Gastroesophageal sphincter (tissue), 4 donors: ENCODE results near the gene GNB1. TPM values are rescaled to one million over a fixed set of nuclear protein-coding genes. Genes with fewer than 3 reads are reported as not detected.

Experiments
- ATAC-seq: fragments of 150-250 bp; one replicate; pipeline ENCODE4 v1.9.1; 2016; ENCODE audit warnings: mild to moderate bottlenecking, moderate library complexity
- H3K27ac ChIP-seq, 4 donors: fragments of 200-600 bp; sonication (generic) in 3 of 4; 1 replicate in 3 of 4; 2 replicates in 1 of 4; pipeline ENCODE4 v1.5.1; 2016 to 2019
- H3K27me3 ChIP-seq: fragments of 200-600 bp; sonication (generic); one replicate; pipeline ENCODE4 v1.5.1; 2019
- H3K36me3 ChIP-seq, 2 donors: fragments of 200-600 bp; sonication (generic); one replicate each; pipeline ENCODE4 v1.5.1; 2019; ENCODE audit warnings: control low read depth in 1 of 2
- H3K4me1 ChIP-seq, 3 donors: fragments of 200-600 bp; sonication (generic); 1 replicate in 2 of 3; 2 replicates in 1 of 3; pipeline ENCODE4 v1.5.1; 2016 to 2019; ENCODE audit warnings: control low read depth in 2 of 3
- H3K4me3 ChIP-seq, 2 donors: fragments of 200-600 bp; sonication (generic); one replicate each; pipeline ENCODE4 v1.5.1; 2019; ENCODE audit warnings: mild to moderate bottlenecking in 1 of 2, moderate library complexity in 1 of 2
- H3K9me3 ChIP-seq, 3 donors: fragments of 200-600 bp; sonication (generic); one replicate each; pipeline ENCODE4 v1.5.1; 2017 to 2019; ENCODE audit warnings: control low read depth in 2 of 3
- EP300 ChIP-seq: sonication (generic); formaldehyde crosslinking; IDR thresholded peaks from one replicate; pipeline ENCODE4 v1.6.1; 2017; ENCODE audit warnings: antibody characterized with exemption, mild to moderate bottlenecking
- POLR2A ChIP-seq, 2 donors: fragments of 450-650 bp; IDR thresholded peaks; one replicate each; pipeline ENCODE4 v1.6.1; 2017; ENCODE audit warnings: antibody characterized with exemption in 2 of 2, mild to moderate bottlenecking in 2 of 2, moderate library complexity in 1 of 2
- POLR2AphosphoS5 ChIP-seq: sonication (generic); formaldehyde crosslinking; IDR thresholded peaks from one replicate; pipeline ENCODE4 v1.6.1; 2017; ENCODE audit warnings: antibody characterized with exemption
- WGBS, 2 donors: methylation state at CpG; one replicate each; pipeline ENCODE4 v1.1.5; 2018; ENCODE audit warnings: low coverage in 1 of 2; 5-methylcytosine and 5-hydroxymethylcytosine counted together
- total RNA-seq, 4 donors: library from RNA; depleted of rRNA; stranded (reverse); fragments of >200 nt; gene quantifications; one replicate each; pipeline ENCODE4 v1.1.0, GENCODE V29; 2016
- TF ChIP-seq, protein P1 (sequence below), 4 experiments: fragments of 200-600 bp in 2 of 4; fragments of 450-650 bp in 2 of 4; sonication (generic) in 1 of 4; IDR thresholded peaks; one replicate each; pipeline ENCODE4 v1.5.1; 2017 to 2019; ENCODE audit warnings: antibody characterized with exemption in 4 of 4, mild to moderate bottlenecking in 2 of 4, moderate library complexity in 2 of 4

GNB1 gene
- total RNA-seq, 4 donors from 2014 or later: 129 to 175 (median 136) TPM

- ATAC-seq: no peak
- no CpG with 5 or more reads among the region's 46 CpGs for WGBS, 2 donors
- Histone ChIP-seq H3K27me3 (no peaks in the 10 kb centered on the region), H3K9me3 (no peaks in the 10 kb centered on the region), H3K36me3 (no peaks in the 10 kb centered on the region), H3K4me1 (peaks cover 3 to 23% (median 11%) of the 10 kb centered on the region in 3 donors), H3K27ac (peak overlapping the region in 3 of 4 donors; percentile 77 to 81 (median 79)), H3K4me3 (peak overlapping the region; percentile 37 to 66)
- TF ChIP-seq, protein P1, sequence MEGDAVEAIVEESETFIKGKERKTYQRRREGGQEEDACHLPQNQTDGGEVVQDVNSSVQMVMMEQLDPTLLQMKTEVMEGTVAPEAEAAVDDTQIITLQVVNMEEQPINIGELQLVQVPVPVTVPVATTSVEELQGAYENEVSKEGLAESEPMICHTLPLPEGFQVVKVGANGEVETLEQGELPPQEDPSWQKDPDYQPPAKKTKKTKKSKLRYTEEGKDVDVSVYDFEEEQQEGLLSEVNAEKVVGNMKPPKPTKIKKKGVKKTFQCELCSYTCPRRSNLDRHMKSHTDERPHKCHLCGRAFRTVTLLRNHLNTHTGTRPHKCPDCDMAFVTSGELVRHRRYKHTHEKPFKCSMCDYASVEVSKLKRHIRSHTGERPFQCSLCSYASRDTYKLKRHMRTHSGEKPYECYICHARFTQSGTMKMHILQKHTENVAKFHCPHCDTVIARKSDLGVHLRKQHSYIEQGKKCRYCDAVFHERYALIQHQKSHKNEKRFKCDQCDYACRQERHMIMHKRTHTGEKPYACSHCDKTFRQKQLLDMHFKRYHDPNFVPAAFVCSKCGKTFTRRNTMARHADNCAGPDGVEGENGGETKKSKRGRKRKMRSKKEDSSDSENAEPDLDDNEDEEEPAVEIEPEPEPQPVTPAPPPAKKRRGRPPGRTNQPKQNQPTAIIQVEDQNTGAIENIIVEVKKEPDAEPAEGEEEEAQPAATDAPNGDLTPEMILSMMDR (IDR thresholded peaks at IDR 0.05): no peak
- TF ChIP-seq EP300 (no peak), POLR2A (IDR thresholded peaks at IDR 0.05) (no peak), POLR2AphosphoS5 (no peak)
Measured at GRCh38 chr1:1917995-1918900, 27.4 kb upstream of the GNB1 start.

DNA sequence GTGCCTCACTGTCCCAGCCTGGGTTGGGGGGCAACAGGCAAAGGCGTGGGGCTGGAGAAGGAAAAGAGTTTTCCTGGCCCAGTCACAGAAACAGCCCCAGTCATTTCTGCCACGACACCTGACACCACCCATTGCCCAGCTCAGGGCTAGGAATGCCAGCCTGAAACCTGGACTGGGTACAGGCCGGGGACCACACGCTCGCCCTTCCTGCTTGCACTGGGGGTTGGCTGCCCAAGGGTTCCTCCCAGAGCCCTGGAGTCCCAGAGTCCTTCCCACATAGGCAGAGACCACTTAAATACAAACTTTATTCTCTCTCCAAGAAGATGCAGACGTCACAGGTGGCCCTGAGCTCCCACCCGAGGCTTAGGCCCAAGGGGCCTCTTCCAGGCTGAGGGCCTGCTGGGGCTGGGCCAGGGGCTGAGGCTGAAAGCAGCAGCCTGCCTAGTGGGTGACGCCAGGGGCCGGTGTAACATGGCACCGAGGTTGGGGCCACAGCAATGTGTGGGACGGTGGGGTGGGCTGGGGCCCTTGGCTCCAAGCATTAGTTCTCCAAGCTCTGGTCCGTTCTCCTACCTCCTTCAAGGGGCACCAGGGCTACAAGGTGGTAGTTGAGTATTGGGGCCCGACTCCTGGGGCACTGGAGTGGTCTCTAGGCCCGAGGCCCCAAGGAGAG lies 26.6 kb upstream of the GNB1 start:
- 87 to 89% methylated on average over 3 to 4 of the region's 14 CpGs for WGBS, 2 donors

DNA sequence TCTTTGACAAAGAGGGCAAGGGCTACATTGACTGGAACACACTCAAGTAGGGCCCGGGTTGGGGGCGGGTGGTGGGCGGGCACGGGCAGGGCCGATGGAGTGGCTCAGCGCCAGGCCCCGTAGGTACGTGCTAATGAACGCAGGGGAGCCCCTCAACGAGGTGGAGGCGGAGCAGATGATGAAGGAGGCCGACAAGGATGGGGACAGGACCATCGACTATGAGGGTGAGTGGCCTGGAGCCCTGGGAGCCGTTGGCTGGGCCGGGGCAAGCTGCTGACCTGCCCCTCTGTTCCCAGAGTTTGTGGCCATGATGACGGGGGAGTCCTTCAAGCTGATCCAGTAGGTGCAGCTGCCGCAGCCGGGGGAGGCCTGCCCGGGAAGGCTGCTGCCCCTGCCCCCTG lies 26.0 kb upstream of the GNB1 start:
- Histone ChIP-seq H3K27ac (no peak overlapping the region), H3K4me1 (peaks cover 3 to 23% (median 11%) of the 10 kb centered on the region in 3 donors), H3K27me3 (no peaks in the 10 kb centered on the region), H3K4me3 (no peak overlapping the region), H3K9me3 (no peaks in the 10 kb centered on the region), H3K36me3 (no peaks in the 10 kb centered on the region)
- TF ChIP-seq POLR2AphosphoS5 (no peak), POLR2A (IDR thresholded peaks at IDR 0.05) (no peak), EP300 (no peak)
- TF ChIP-seq, protein P1 (IDR thresholded peaks at IDR 0.05): no peak
- no peak for ATAC-seq
- 70 to 83% methylated on average over 1 to 4 of the region's 19 CpGs for WGBS, 2 donors

More for the DNA sequence above, 26.6 kb upstream of the GNB1 start:
- Histone ChIP-seq H3K27ac (no peak overlapping the region), H3K27me3 (no peaks in the 10 kb centered on the region), H3K4me3 (no peak overlapping the region), H3K4me1 (peaks cover 3 to 23% (median 11%) of the 10 kb centered on the region in 3 donors), H3K9me3 (no peaks in the 10 kb centered on the region), H3K36me3 (no peaks in the 10 kb centered on the region)
- TF ChIP-seq POLR2A (IDR thresholded peaks at IDR 0.05) (no peak), EP300 (no peak)
- TF ChIP-seq, protein P1 (IDR thresholded peaks at IDR 0.05): no peak
- no peak for ATAC-seq

DNA sequence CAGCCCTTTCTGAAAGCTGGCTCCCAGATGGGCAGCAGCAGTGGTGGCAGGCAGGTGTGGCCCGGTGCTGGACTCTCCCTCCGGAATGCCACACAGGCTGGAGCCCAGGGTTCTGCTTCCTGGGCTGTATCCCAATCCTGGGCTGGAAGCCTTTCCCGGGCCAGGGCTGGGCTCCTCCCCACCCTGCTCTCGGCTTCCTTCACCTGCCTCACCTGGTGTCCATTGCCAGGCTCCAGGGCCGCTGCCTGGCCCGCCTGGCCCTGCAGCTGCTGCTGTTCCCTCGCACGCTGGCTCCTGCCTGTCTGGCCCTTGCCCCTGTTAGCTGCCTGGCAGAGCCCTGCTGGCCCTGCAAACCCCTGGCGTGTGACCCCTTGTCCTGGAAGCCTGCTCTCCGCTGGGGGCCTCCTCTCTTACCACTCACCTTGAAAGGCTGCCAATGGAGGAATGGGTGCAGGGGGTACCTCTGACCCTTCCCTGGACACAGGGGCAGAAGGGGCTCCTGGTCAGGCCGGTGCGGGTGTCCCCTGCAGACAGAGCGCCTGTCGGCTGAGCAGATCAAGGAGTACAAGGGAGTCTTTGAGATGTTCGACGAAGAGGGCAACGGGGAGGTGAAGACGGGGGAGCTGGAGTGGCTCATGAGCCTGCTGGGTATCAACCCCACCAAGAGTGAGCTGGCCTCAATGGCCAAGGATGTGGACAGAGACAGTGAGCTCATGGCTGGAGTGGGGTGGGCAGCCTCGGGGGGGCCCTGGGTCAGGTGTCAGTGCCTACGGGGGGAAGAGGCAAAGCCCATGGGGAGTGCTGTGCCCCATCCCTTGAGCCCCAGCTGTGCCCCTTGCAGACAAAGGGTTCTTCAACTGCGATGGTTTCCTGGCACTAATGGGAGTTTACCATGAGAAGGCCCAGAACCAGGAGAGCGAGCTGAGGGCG lies 25.3 kb upstream of the GNB1 start:
- Histone ChIP-seq H3K27me3 (no peaks in the 10 kb centered on the region), H3K4me1 (peaks cover 3 to 23% (median 11%) of the 10 kb centered on the region in 3 donors), H3K36me3 (no peaks in the 10 kb centered on the region), H3K4me3 (no peak overlapping the region), H3K9me3 (no peaks in the 10 kb centered on the region), H3K27ac (no peak overlapping the region)
- 79 to 100% methylated on average over 1 to 9 of the region's 23 CpGs for WGBS, 2 donors
- ATAC-seq: no peak
- TF ChIP-seq EP300: no peak
- TF ChIP-seq POLR2AphosphoS5: no peak
- TF ChIP-seq POLR2A (IDR thresholded peaks at IDR 0.05): no peak
- TF ChIP-seq, protein P1 (IDR thresholded peaks at IDR 0.05): no peak
